GM13977 (cell line): ENCODE data around the gene CBFA2T3.

Experiments used
- DNase-seq: peaks from one replicate; pipeline ENCODE4 v3.0.0; 2012; ENCODE audit warnings: low spot score
- CTCF ChIP-seq: IDR thresholded peaks from 2 replicates; pipeline ENCODE4 v1.5.1; 2012; ENCODE audit warnings: mild to moderate bottlenecking, control low read depth; ENCODE audit not compliant: insufficient read depth; ENCODE audit errors: extremely low read depth, missing control alignments
- in situ Hi-C: fragments of 300-500 bp; cut with MboI; formaldehyde crosslinking; loops from one replicate; pipeline ENCODE4 v1.12.0; 2022; ENCODE audit warnings: low sequenced_read_pairs, low pct_unique_long_range_greater_than_20kb, mixed read lengths, inconsistent platforms; ENCODE audit not compliant: unreplicated experiment

CBFA2T3 gene

GRCh38 chr16:88957433-88957767 is 19.6 kb downstream of the CBFA2T3 start:
- in situ Hi-C loops, result no loop called here
- no peak for TF ChIP-seq CTCF

GRCh38 chr16:88956546-88957432 is 20.2 kb downstream of the CBFA2T3 start:
- DNase-seq, result no peak
- in situ Hi-C loops, result no loop called here
- no peak for TF ChIP-seq CTCF

More at GRCh38 chr16:88957433-88957767, 19.6 kb downstream of the CBFA2T3 start:
- DNase-seq, result no peak

- in situ Hi-C loops, result no loop called here
- no peak for DNase-seq
- TF ChIP-seq CTCF, result no peak
Measured at GRCh38 chr16:88955906-88956305, 21.1 kb downstream of the CBFA2T3 start.

- no peak for TF ChIP-seq CTCF
- DNase-seq, result no peak
- in situ Hi-C loops, result no loop called here
Measured at GRCh38 chr16:88953003-88953690, 23.9 kb downstream of the CBFA2T3 start.

GRCh38 chr16:88951989-88952388 is 25.0 kb downstream of the CBFA2T3 start:
- in situ Hi-C loops, result no loop called here
- DNase-seq, result no peak
- no peak for TF ChIP-seq CTCF

GRCh38 chr16:88951501-88951900 is 25.5 kb downstream of the CBFA2T3 start:
- in situ Hi-C loops, result no loop called here

More at GRCh38 chr16:88951501-88951900, 25.5 kb downstream of the CBFA2T3 start:
- TF ChIP-seq CTCF, result no peak
- no peak for DNase-seq
